WTC11 (cell line): ENCODE data around the gene STUB1. TPM values are rescaled to one million over a fixed set of nuclear protein-coding genes. Genes with fewer than 3 reads are reported as not detected.
A peak's percentile ranks its signal among the peaks of the same experiment; 100 is the strongest.

Experiments
- ATAC-seq: fragments of 200-7000 bp; cut with Tn5 transposase; 2 replicates; pipeline ENCODE4 v1.10.0; 2021; ENCODE audit warnings: mild to moderate bottlenecking, moderate library complexity
- CTCF ChIA-PET: fragments of 300-600 bp; sonication (Branson Sonifier 250); formaldehyde crosslinking; loops from one replicate; lab custom pipeline; 2021; ENCODE audit warnings: antibody characterized with exemption; lab: Charles Lee
- POLR2A ChIA-PET: fragments of 350-600 bp; sonication (Branson Sonifier 250); formaldehyde crosslinking; loops from one replicate; lab custom pipeline; 2021; ENCODE audit warnings: antibody characterized with exemption; lab: Charles Lee
- DNase-seq: peaks from one replicate; pipeline ENCODE4 v3.0.0; 2021; ENCODE audit warnings: low spot score
- H3K27ac Mint-ChIP-seq: 2 replicates; pipeline ENCODE4 v1.8.0; 2021; ENCODE audit warnings: mixed read lengths
- H3K27me3 Mint-ChIP-seq: 2 replicates; pipeline ENCODE4 v1.8.0; 2021; ENCODE audit warnings: low read depth, mild to moderate bottlenecking, moderate library complexity, mixed read lengths
- H3K36me3 Mint-ChIP-seq: 2 replicates; pipeline ENCODE4 v1.8.0; 2021; ENCODE audit warnings: mixed read lengths
- H3K4me1 Mint-ChIP-seq: 2 replicates; pipeline ENCODE4 v1.8.0; 2022; ENCODE audit warnings: mixed read lengths
- H3K4me3 Mint-ChIP-seq: 2 replicates; pipeline ENCODE4 v1.8.0; 2021; ENCODE audit warnings: mild to moderate bottlenecking, moderate library complexity, mixed read lengths
- H3K9me3 Mint-ChIP-seq: 2 replicates; pipeline ENCODE4 v1.8.0; 2021; ENCODE audit warnings: mixed read lengths
- AR ChIP-seq: fragments of 250-450 bp; sonication (Bioruptor Pico); IDR thresholded peaks from 2 replicates; pipeline ENCODE4 v1.9.0; 2021; ENCODE audit warnings: mild to moderate bottlenecking
- E2F1 ChIP-seq: sonication (generic); formaldehyde crosslinking; IDR thresholded peaks from 2 replicates; pipeline ENCODE4 v1.8.0; 2022; ENCODE audit warnings: mild to moderate bottlenecking, missing genetic modification reagents
- E2F4 ChIP-seq: sonication (generic); formaldehyde crosslinking; IDR thresholded peaks from 2 replicates; pipeline ENCODE4 v1.8.1; 2022; ENCODE audit warnings: low read depth, mild to moderate bottlenecking, moderate library complexity, missing genetic modification reagents, borderline replicate concordance
- ELF4 ChIP-seq: sonication (generic); formaldehyde crosslinking; IDR thresholded peaks from 2 replicates; pipeline ENCODE4 v1.8.1; 2022; ENCODE audit warnings: low read depth, mild to moderate bottlenecking, moderate library complexity, missing genetic modification reagents
- ESRRA ChIP-seq: sonication (generic); formaldehyde crosslinking; IDR thresholded peaks from 2 replicates; pipeline ENCODE4 v1.8.1; 2022; ENCODE audit warnings: mild to moderate bottlenecking, missing genetic modification reagents, borderline replicate concordance
- FOXJ3 ChIP-seq: sonication (generic); formaldehyde crosslinking; IDR thresholded peaks from 2 replicates; pipeline ENCODE4 v1.9.0; 2021; ENCODE audit warnings: missing genetic modification reagents, mild to moderate bottlenecking, borderline replicate concordance
- FOXP1 ChIP-seq: sonication (generic); formaldehyde crosslinking; IDR thresholded peaks from 2 replicates; pipeline ENCODE4 v1.8.0; 2022; ENCODE audit warnings: missing genetic modification reagents, mild to moderate bottlenecking, moderate library complexity, borderline replicate concordance
- FOXP4 ChIP-seq: sonication (generic); formaldehyde crosslinking; IDR thresholded peaks from 2 replicates; pipeline ENCODE4 v1.8.0; 2022; ENCODE audit warnings: mild to moderate bottlenecking, missing genetic modification reagents
- GRHL2 ChIP-seq: fragments of 250-450 bp; sonication (Bioruptor Pico); IDR thresholded peaks from 2 replicates; pipeline ENCODE4 v1.8.0; 2022; ENCODE audit warnings: mild to moderate bottlenecking, moderate library complexity; ENCODE audit not compliant: insufficient replicate concordance, severe bottlenecking
- HMGXB4 ChIP-seq: sonication (generic); formaldehyde crosslinking; IDR thresholded peaks from 2 replicates; pipeline ENCODE4 v1.8.1; 2023; ENCODE audit warnings: mild to moderate bottlenecking, moderate library complexity, missing genetic modification reagents
- MLX ChIP-seq: sonication (generic); formaldehyde crosslinking; IDR thresholded peaks from 2 replicates; pipeline ENCODE4 v1.8.1; 2023; ENCODE audit warnings: mild to moderate bottlenecking, missing genetic modification reagents, moderate library complexity
- MXD4 ChIP-seq: fragments of 250-450 bp; sonication (Bioruptor Pico); IDR thresholded peaks from 2 replicates; pipeline ENCODE4 v1.8.0; 2021; ENCODE audit warnings: mild to moderate bottlenecking, moderate library complexity, borderline replicate concordance
- MYBL2 ChIP-seq: sonication (generic); formaldehyde crosslinking; IDR thresholded peaks from 2 replicates; pipeline ENCODE4 v1.8.1; 2023; ENCODE audit warnings: mild to moderate bottlenecking, moderate library complexity, missing genetic modification reagents
- NFE2L1 ChIP-seq: sonication (generic); formaldehyde crosslinking; IDR thresholded peaks from 2 replicates; pipeline ENCODE4 v1.8.1; 2023; ENCODE audit warnings: missing genetic modification reagents
- NR2C2 ChIP-seq: sonication (generic); formaldehyde crosslinking; IDR thresholded peaks from 2 replicates; pipeline ENCODE4 v1.8.0; 2022; ENCODE audit warnings: mild to moderate bottlenecking, missing genetic modification reagents
- SP1 ChIP-seq: sonication (generic); formaldehyde crosslinking; conservative IDR thresholded peaks from 2 replicates; pipeline ENCODE4 v1.8.1; 2022; ENCODE audit warnings: missing genetic modification reagents
- ZBTB21 ChIP-seq: sonication (generic); formaldehyde crosslinking; IDR thresholded peaks from 2 replicates; pipeline ENCODE4 v1.8.1; 2023; ENCODE audit warnings: mild to moderate bottlenecking, missing genetic modification reagents, borderline replicate concordance
- ZBTB43 ChIP-seq: sonication (generic); formaldehyde crosslinking; IDR thresholded peaks from 2 replicates; pipeline ENCODE4 v1.8.1; 2023; ENCODE audit warnings: mild to moderate bottlenecking, missing genetic modification reagents
- ZMAT4 ChIP-seq: fragments of 250-450 bp; sonication (Bioruptor Pico); IDR thresholded peaks from 2 replicates; pipeline ENCODE4 v1.9.0; 2021; ENCODE audit warnings: mild to moderate bottlenecking
- ZNF232 ChIP-seq: sonication (generic); formaldehyde crosslinking; IDR thresholded peaks from 2 replicates; pipeline ENCODE4 v1.8.0; 2022; ENCODE audit warnings: mild to moderate bottlenecking, missing genetic modification reagents
- ZNF396 ChIP-seq: fragments of 250-450 bp; sonication (Bioruptor Pico); IDR thresholded peaks from 2 replicates; pipeline ENCODE4 v1.8.0; 2021; ENCODE audit warnings: mild to moderate bottlenecking, moderate library complexity, borderline replicate concordance
- ZNF512 ChIP-seq: sonication (generic); formaldehyde crosslinking; IDR thresholded peaks from 2 replicates; pipeline ENCODE4 v1.8.1; 2022; ENCODE audit warnings: missing genetic modification reagents, borderline replicate concordance
- total RNA-seq: library from RNA; stranded (reverse); gene quantifications from 3 replicates; pipeline ENCODE4 v1.2.3, GENCODE V29; 2021

The STUB1 gene
- total RNA-seq, 1 experiment from 2014 or later: 88.2 TPM

- peaks cover 80% of the 10 kb centered on the region for H3K27me3 Mint-ChIP-seq
- no peak overlapping the region for H3K27ac Mint-ChIP-seq
- DNase-seq (peak; percentile 68), ATAC-seq (peak; percentile 18)
- POLR2A ChIA-PET: interaction anchor here (1.0 to 2.0 kb wide), 6 partner anchors 9 to 93 kb away, joined by 3 to 6 read pairs (median 4); partner anchors contain the start of genes CHTF18, JMJD8, RPUSD1 and STUB1
- H3K36me3 Mint-ChIP-seq: no peaks in the 10 kb centered on the region
- peak overlapping the region; percentile 74 for H3K4me3 Mint-ChIP-seq
- no peaks in the 10 kb centered on the region for H3K9me3 Mint-ChIP-seq
- CTCF ChIA-PET: interaction anchor here (1.0 to 2.5 kb wide), 19 partner anchors 9 to 208 kb away, joined by 3 to 12 read pairs (median 5); partner anchors contain the start of genes CHTF18, CIAO3, JMJD8 and METRN
- H3K4me1 Mint-ChIP-seq: peaks cover 4% of the 10 kb centered on the region; the same call in 1 of the 2 replicates
- peak; percentile 71; the same call in 1 of the 2 replicates for TF ChIP-seq ESRRA (CRISPR knock-in tag)
- peak; percentile 86 for TF ChIP-seq MYBL2
- peak; percentile 96 for TF ChIP-seq FOXP1 (CRISPR knock-in tag)
- no peak for TF ChIP-seq FOXJ3 (CRISPR knock-in tag)
- TF ChIP-seq E2F4 (CRISPR knock-in tag): peak; percentile 73; the same call in 1 of the 2 replicates
- TF ChIP-seq ZNF512 (CRISPR knock-in tag): no peak
- no peak for TF ChIP-seq MLX (CRISPR knock-in tag)
- peak; percentile 32; the same call in 1 of the 2 replicates for TF ChIP-seq FOXP4
- TF ChIP-seq NFE2L1 (CRISPR knock-in tag): peak; percentile 84
- TF ChIP-seq ZBTB21 (CRISPR knock-in tag): peak; percentile 89
- no peak for TF ChIP-seq NR2C2 (CRISPR knock-in tag)
- TF ChIP-seq SP1 (CRISPR knock-in tag): peak; percentile 60
- TF ChIP-seq ZNF396 (CRISPR knock-in tag): no peak
- TF ChIP-seq ZBTB43 (CRISPR knock-in tag): peak; percentile 82; the same call in 1 of the 2 replicates
- TF ChIP-seq E2F1 (CRISPR knock-in tag): peak; percentile 77; the same call in 1 of the 2 replicates
- no peak for TF ChIP-seq MXD4 (CRISPR knock-in tag)
- TF ChIP-seq ZNF232 (CRISPR knock-in tag): 0 out of 2 replicates have a peak, but pooled peaks have one; percentile 19
- no peak for TF ChIP-seq ELF4
- TF ChIP-seq ZMAT4 (CRISPR knock-in tag): no peak
- no peak for TF ChIP-seq GRHL2
- TF ChIP-seq AR (CRISPR knock-in tag): no peak
- TF ChIP-seq HMGXB4 (CRISPR knock-in tag): no peak
These were observed 15.3 kb downstream of the STUB1 start for GRCh38 chr16:695355-696089.
